RWPE1 (cell line): ENCODE measurements around the gene DEFB115.

Source experiments
- CTCF ChIA-PET: fragments of 350-600 bp; sonication (Branson Sonifier 250); formaldehyde crosslinking; extraction: SDS; loops from one replicate; lab custom pipeline; 2021; lab: Yijun Ruan, JAX
- POLR2A ChIA-PET: fragments of 400-600 bp; formaldehyde crosslinking; extraction: SDS; loops from one replicate; lab custom pipeline; 2020; ENCODE audit warnings: antibody characterized with exemption; ENCODE audit not compliant: low non-redundant PET; lab: Yijun Ruan, JAX
- DNase-seq: peaks from one replicate; pipeline ENCODE4 v3.0.0; 2012; ENCODE audit warnings: low spot score
- H3K27ac ChIP-seq: fragments of 450-650 bp; 2 replicates; pipeline ENCODE4 v1.5.1; 2017
- TF ChIP-seq, protein P1 (sequence below): fragments of 450-650 bp; conservative IDR thresholded peaks from 2 replicates; pipeline ENCODE4 v1.5.1; 2017; ENCODE audit warnings: low read depth, mild to moderate bottlenecking

DEFB115 gene

DNA sequence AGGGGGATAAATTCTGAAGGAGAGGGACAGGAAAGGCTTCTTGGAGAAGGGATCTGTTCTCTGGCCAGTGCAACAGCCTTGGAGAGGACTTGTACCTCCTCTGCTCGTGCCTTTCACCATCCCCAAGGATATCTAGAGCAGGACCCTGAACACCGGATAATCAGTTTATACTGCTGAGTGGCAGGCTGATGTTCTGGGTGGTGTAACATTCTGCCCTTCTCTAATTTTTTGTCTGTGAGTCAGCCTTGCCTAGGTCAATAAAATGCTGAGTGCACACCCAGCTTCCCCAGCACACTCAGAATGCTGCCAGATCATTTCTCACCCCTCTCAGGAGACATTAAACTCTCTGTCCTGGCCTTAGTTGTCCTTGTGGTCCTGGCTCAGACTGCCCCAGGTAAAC is at the start of gene DEFB115:
Gene DEFB115 (plus strand): TSS at position 301 of the 400 bp plus-strand sequence. CDS start 0 bp downstream, at position 301.
- ChIA-PET POLR2A (interaction anchor here (0.7 kb wide), 1 partner anchor 54 kb away, joined by 3 read pairs; no protein-coding TSS in a partner anchor), CTCF (no interaction called here)
- TF ChIP-seq, protein P1, sequence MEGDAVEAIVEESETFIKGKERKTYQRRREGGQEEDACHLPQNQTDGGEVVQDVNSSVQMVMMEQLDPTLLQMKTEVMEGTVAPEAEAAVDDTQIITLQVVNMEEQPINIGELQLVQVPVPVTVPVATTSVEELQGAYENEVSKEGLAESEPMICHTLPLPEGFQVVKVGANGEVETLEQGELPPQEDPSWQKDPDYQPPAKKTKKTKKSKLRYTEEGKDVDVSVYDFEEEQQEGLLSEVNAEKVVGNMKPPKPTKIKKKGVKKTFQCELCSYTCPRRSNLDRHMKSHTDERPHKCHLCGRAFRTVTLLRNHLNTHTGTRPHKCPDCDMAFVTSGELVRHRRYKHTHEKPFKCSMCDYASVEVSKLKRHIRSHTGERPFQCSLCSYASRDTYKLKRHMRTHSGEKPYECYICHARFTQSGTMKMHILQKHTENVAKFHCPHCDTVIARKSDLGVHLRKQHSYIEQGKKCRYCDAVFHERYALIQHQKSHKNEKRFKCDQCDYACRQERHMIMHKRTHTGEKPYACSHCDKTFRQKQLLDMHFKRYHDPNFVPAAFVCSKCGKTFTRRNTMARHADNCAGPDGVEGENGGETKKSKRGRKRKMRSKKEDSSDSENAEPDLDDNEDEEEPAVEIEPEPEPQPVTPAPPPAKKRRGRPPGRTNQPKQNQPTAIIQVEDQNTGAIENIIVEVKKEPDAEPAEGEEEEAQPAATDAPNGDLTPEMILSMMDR = no peak
- DNase-seq = no peak
- H3K27ac ChIP-seq = no peak within 1 kb of the TSS

- ChIA-PET POLR2A (no interaction called here), CTCF (no interaction called here)
- H3K27ac ChIP-seq = no peak overlapping the region
- TF ChIP-seq, protein P1 = no peak
- DNase-seq = no peak
Measured at GRCh38 chr20:31236953-31237352, 20.5 kb upstream of the DEFB115 start.

DNA sequence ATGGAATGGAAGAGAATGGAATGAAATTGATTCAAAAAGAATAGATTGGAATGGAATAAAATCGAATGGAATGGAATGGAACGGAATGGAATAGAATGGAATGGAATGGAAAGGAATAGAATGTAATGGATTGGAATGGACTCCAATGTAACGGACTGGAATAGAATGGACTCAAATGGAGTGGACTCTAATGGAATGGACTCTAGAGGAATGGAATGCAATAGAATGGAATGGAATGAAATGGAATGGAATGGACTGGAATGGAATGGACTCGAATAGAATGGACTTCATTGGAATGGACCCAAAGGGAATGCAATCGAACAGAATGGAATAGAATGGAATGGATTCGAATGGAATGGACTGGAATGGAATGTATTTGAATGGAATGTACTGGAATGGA is 19.7 kb upstream of the DEFB115 start:
- no peak for DNase-seq
- CTCF ChIA-PET = no interaction called here
- POLR2A ChIA-PET = no interaction called here
- TF ChIP-seq, protein P1 = no peak
- no peak overlapping the region for H3K27ac ChIP-seq

GRCh38 chr20:31239139-31239538 is 18.3 kb upstream of the DEFB115 start:
- POLR2A ChIA-PET = no interaction called here
- CTCF ChIA-PET = no interaction called here
- H3K27ac ChIP-seq = no peak overlapping the region
- TF ChIP-seq, protein P1 = no peak
- DNase-seq = no peak

DNA sequence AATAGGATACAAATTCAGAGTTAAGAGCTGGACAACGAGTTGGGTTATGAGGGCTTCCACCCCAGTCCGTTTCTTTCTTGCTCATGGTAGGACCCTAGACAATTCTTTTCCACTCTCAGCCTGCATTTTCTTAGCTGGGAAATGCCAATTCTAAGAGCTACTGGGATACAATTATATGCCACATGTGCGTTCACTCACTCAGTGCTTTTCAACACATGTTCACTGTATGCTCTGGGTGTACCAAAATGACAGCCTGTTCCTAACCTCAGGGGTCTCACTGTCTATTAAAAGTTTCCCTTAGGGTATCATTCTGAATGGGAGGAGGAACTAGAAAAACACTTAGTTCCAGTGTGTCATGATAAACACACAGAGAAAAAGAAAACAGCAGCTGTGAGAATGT is 505 bp upstream of the DEFB115 start:
- no peak for DNase-seq
- ChIA-PET POLR2A (interaction anchor here (0.7 kb wide), 1 partner anchor 54 kb away, joined by 3 read pairs; no protein-coding TSS in a partner anchor), CTCF (no interaction called here)
- TF ChIP-seq, protein P1 = no peak
- no peak overlapping the region for H3K27ac ChIP-seq

DNA sequence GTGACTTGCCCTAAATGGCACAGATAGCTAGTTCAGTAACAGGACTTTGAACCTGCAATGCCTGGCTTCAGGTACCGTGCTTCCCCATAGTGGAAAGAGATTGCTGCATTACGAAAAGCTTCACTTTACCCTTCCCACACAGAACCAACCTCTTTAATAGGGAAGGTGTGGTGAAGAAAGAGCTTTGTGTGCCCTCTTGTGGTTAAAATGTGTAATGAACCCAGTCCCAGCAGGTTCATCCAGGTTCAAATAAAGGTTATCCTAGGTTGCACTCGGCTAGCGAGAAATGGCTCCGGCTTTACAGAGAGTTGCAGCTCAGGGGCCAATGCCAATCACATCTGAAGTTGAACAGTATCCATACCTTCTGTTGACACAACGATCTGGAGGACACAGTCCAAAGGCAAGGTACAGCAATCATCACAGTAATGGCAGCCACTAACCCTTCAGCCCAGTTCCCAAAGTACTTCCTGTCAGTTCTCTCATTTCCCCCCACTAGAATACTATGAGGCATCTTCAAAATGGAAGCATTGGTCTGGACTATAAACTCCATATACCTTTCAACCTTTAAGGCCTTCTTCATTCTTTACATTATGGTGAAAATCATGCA is 3.0 kb downstream of the DEFB115 start:
- peak; percentile 48 for DNase-seq
- POLR2A ChIA-PET = no interaction called here
- CTCF ChIA-PET = interaction anchor here (0.6 to 1.5 kb wide), 4 partner anchors 17 to 1727 kb away, joined by 3 to 7 read pairs (median 3); no protein-coding TSS in a partner anchor

More for the DNA sequence above, 3.0 kb downstream of the DEFB115 start:
- TF ChIP-seq, protein P1 = peak; percentile 83
- no peak overlapping the region for H3K27ac ChIP-seq
